OCI-LY3 (cell line): ENCODE measurements around the gene ATP11C.

Source experiments
- H2AFZ ChIP-seq: fragments of 200-600, 300-600 bp; shearing (Covaris generic); 2 replicates; pipeline ENCODE4 v1.6.0; 2014; ENCODE audit warnings: antibody characterized with exemption, low read depth, low read length
- H3K27ac ChIP-seq: fragments of 200-600, 300-600 bp; sonication (generic); 2 replicates; pipeline ENCODE4 v1.5.1; 2014; ENCODE audit warnings: mild to moderate bottlenecking, low read length, moderate library complexity, mixed read lengths
- H3K27me3 ChIP-seq: fragments of 200-600, 300-600 bp; sonication (generic); 2 replicates; pipeline ENCODE4 v1.6.1; 2014; ENCODE audit warnings: low read depth, low read length, mixed read lengths
- H3K36me3 ChIP-seq: fragments of 200-600, 300-600 bp; sonication (generic); replicated peaks from 2 replicates; pipeline ENCODE3; 2014; ENCODE audit warnings: low read depth, low read length, mixed read lengths
- H3K4me1 ChIP-seq: fragments of 300-600, 200-600 bp; sonication (generic); 2 replicates; pipeline ENCODE4 v1.6.1; 2014; ENCODE audit warnings: low read length, mixed read lengths
- H3K4me2 ChIP-seq: fragments of 200-600, 300-600 bp; sonication (generic); 2 replicates; pipeline ENCODE4 v1.6.1; 2014; ENCODE audit warnings: low read length, mixed read lengths
- H3K4me3 ChIP-seq: fragments of 300-600, 200-600 bp; sonication (generic); 2 replicates; pipeline ENCODE4 v1.5.1; 2014; ENCODE audit warnings: antibody characterized with exemption, mild to moderate bottlenecking, low read length, moderate library complexity
- H3K79me2 ChIP-seq: fragments of 300-600, 200-600 bp; shearing (Covaris generic); 2 replicates; pipeline ENCODE4 v1.6.1; 2014; ENCODE audit warnings: mild to moderate bottlenecking, low read length, mixed read lengths
- H3K9ac ChIP-seq: fragments of 300-600, 200-600 bp; shearing (Covaris generic); 2 replicates; pipeline ENCODE4 v1.6.0; 2014; ENCODE audit warnings: mild to moderate bottlenecking, low read length, moderate library complexity
- H3K9me3 ChIP-seq: fragments of 200-600, 300-600 bp; shearing (Covaris generic); 2 replicates; pipeline ENCODE4 v1.6.1; 2014; ENCODE audit warnings: low read length, mixed read lengths; ENCODE audit not compliant: insufficient read depth
- H4K20me1 ChIP-seq: fragments of 200-600, 300-600 bp; sonication (generic); 2 replicates; pipeline ENCODE4 v1.6.1; 2016; ENCODE audit warnings: low read length, mixed read lengths; ENCODE audit not compliant: insufficient read depth
- EZH2phosphoT487 ChIP-seq: fragments of 200-600 bp; shearing (Covaris generic); IDR thresholded peaks from 2 replicates; pipeline ENCODE4 v1.6.1; 2018; ENCODE audit warnings: antibody characterized with exemption, mixed run types, low read depth
- TF ChIP-seq, protein P1 (sequence below): fragments of 200-600, 300-600 bp; sonication (generic); IDR thresholded peaks from 2 replicates; pipeline ENCODE4 v1.5.1; 2014; ENCODE audit warnings: antibody characterized with exemption, low read length, low read depth

ATP11C gene

GRCh38 chrX:139784807-139785206 lies 148.0 kb downstream of the ATP11C start:
- no peak for TF ChIP-seq EZH2phosphoT487
- TF ChIP-seq, protein P1, sequence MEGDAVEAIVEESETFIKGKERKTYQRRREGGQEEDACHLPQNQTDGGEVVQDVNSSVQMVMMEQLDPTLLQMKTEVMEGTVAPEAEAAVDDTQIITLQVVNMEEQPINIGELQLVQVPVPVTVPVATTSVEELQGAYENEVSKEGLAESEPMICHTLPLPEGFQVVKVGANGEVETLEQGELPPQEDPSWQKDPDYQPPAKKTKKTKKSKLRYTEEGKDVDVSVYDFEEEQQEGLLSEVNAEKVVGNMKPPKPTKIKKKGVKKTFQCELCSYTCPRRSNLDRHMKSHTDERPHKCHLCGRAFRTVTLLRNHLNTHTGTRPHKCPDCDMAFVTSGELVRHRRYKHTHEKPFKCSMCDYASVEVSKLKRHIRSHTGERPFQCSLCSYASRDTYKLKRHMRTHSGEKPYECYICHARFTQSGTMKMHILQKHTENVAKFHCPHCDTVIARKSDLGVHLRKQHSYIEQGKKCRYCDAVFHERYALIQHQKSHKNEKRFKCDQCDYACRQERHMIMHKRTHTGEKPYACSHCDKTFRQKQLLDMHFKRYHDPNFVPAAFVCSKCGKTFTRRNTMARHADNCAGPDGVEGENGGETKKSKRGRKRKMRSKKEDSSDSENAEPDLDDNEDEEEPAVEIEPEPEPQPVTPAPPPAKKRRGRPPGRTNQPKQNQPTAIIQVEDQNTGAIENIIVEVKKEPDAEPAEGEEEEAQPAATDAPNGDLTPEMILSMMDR: no peak
- no peak overlapping the region for H3K27ac ChIP-seq
- H3K4me2 ChIP-seq: no peak overlapping the region
- no peak overlapping the region for H3K9ac ChIP-seq
- no peaks in the 10 kb centered on the region for H3K4me1 ChIP-seq
- H3K36me3 ChIP-seq: peaks cover 2% of the 10 kb centered on the region
- no peaks in the 10 kb centered on the region for H3K79me2 ChIP-seq
- no peaks in the 10 kb centered on the region for H3K27me3 ChIP-seq
- H4K20me1 ChIP-seq: no peaks in the 10 kb centered on the region
- no peak overlapping the region for H2AFZ ChIP-seq
- H3K9me3 ChIP-seq: no peaks in the 10 kb centered on the region
- H3K4me3 ChIP-seq: no peak overlapping the region

DNA sequence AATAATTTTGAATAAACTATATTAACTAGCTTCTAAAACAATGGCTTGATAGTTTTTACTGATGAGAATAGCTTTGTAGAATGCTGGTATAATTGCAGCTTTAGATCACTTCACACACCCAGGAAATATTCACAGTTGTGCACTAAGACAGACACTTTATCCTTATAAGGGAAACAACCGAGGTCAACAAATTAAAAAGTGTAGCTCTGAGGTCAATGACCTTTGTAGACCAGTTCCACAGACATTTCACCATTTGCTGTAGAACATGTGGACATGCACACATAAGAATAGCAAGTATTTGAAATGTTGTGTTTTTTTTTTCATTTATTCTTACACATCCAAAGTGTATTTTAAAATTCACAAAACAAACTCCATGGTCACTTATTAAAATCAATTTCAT lies 148.9 kb downstream of the ATP11C start:
- H3K4me2 ChIP-seq: no peak overlapping the region
- H3K27me3 ChIP-seq: no peaks in the 10 kb centered on the region
- H3K79me2 ChIP-seq: no peaks in the 10 kb centered on the region
- no peak overlapping the region for H2AFZ ChIP-seq
- H3K9ac ChIP-seq: no peak overlapping the region
- H3K27ac ChIP-seq: no peak overlapping the region
- peaks cover 2% of the 10 kb centered on the region for H3K36me3 ChIP-seq
- no peaks in the 10 kb centered on the region for H3K9me3 ChIP-seq
- TF ChIP-seq, protein P1: no peak
- TF ChIP-seq EZH2phosphoT487: no peak
- H4K20me1 ChIP-seq: no peaks in the 10 kb centered on the region
- no peak overlapping the region for H3K4me3 ChIP-seq
- no peaks in the 10 kb centered on the region for H3K4me1 ChIP-seq

DNA sequence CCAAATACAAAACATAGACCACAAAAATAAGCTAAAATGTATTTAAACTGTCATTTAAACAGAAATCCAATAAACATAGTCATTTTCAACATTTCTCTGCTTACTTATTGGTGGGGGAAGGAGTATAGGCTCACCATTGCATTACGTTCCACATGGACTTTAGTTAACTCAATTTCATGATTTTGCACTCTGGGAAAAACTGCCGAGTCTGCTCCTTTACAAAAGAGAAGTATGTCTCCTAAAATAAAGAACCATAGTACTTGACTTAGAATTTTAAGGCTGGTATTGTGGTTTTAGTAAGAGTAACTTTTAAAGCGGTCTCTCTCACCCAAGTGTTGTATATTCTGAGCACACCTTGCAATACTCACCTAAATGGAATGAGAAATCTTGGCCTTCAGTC lies 149.8 kb downstream of the ATP11C start:
- Histone ChIP-seq H3K4me2 (no peak overlapping the region), H4K20me1 (no peaks in the 10 kb centered on the region), H3K9ac (no peak overlapping the region), H3K36me3 (peaks cover 2% of the 10 kb centered on the region), H3K4me1 (no peaks in the 10 kb centered on the region), H3K79me2 (no peaks in the 10 kb centered on the region), H2AFZ (no peak overlapping the region), H3K4me3 (no peak overlapping the region), H3K27ac (no peak overlapping the region), H3K27me3 (no peaks in the 10 kb centered on the region), H3K9me3 (no peaks in the 10 kb centered on the region)
- TF ChIP-seq EZH2phosphoT487: no peak
- TF ChIP-seq, protein P1: no peak

DNA sequence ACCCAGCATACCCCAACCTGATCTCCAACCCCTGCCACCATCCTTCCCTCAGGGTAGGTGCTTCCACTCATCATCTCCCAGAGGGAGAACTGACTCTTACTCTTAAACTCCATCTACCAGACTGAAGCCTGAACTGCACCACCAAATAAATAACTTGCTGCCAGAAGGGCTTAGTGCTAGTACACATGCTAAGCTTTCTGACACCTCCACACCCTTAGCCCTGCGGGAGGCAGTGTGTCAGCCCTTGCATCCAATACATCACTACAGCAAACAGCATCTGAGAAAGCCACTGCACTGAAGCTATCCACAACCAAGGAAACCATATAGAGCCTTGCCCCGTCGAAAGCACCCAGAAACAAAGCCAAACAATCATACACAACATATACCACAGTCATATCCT lies 156.3 kb downstream of the ATP11C start:
- H3K79me2 ChIP-seq: no peaks in the 10 kb centered on the region
- peaks cover 20% of the 10 kb centered on the region for H3K36me3 ChIP-seq
- H3K27me3 ChIP-seq: no peaks in the 10 kb centered on the region
- H3K4me1 ChIP-seq: no peaks in the 10 kb centered on the region
- no peaks in the 10 kb centered on the region for H4K20me1 ChIP-seq
- H3K27ac ChIP-seq: no peak overlapping the region
- H3K9me3 ChIP-seq: no peaks in the 10 kb centered on the region
- no peak overlapping the region for H3K4me3 ChIP-seq
- no peak overlapping the region for H2AFZ ChIP-seq
- no peak overlapping the region for H3K9ac ChIP-seq
- H3K4me2 ChIP-seq: no peak overlapping the region
- TF ChIP-seq, protein P1: no peak
- no peak for TF ChIP-seq EZH2phosphoT487
